Measurements from ENCODE around the gene TNNI3. TPM values are rescaled to one million over a fixed set of nuclear protein-coding genes. Genes with fewer than 3 reads are reported as not detected.
A peak's percentile ranks its signal among the peaks of the same experiment; 100 is the strongest.

TNNI3 gene
- total and polyA plus RNA-seq, 10 of the 15 experiments (the other 5 are each of a cell fraction or from before 2014, with no cell fraction given) = not detected

GRCh38 chr19:55179606-55180484, 22.3 kb upstream of the TNNI3 start, which contains the start of gene SYT5:
Gene SYT5 (minus strand): TSS chr19:55180289. CDS start chr19:55179041, 1,248 bp downstream.
- WGBS (ENCODE audit: insufficient coverage, insufficient replicate concordance, low lambda C conversion rate, missing lambda C conversion rate) = 3% methylated on average over 30 of the region's 68 CpGs
- peaks cover 12% of the 10 kb centered on the region for H3K4me1 ChIP-seq (ENCODE audit: control insufficient read depth, insufficient read depth, low read length)
- no peak for TF ChIP-seq IRF4 (IDR thresholded peaks at IDR 0.05; ENCODE audit: low read depth, low read length)
- no peak for TF ChIP-seq CBFB (IDR thresholded peaks at IDR 0.05; ENCODE audit: low read depth)
- no peak for TF ChIP-seq MLLT1 (IDR thresholded peaks at IDR 0.05)
- no peak for TF ChIP-seq ZSCAN29 (IDR thresholded peaks at IDR 0.05)
- TF ChIP-seq HDAC6 (IDR thresholded peaks at IDR 0.05; ENCODE audit: unreplicated experiment) = no peak
- no peak for TF ChIP-seq NRF1 (conservative IDR thresholded peaks at IDR 0.05; ENCODE audit: low read depth, low read length)
- TF ChIP-seq TARDBP (IDR thresholded peaks at IDR 0.05; ENCODE audit: borderline replicate concordance) = no peak
- TF ChIP-seq RELB (IDR thresholded peaks at IDR 0.05; ENCODE audit: low read depth) = no peak
- no peak for TF ChIP-seq BCL11A (IDR thresholded peaks at IDR 0.05; ENCODE audit: low read depth, low read length)
- no peak for TF ChIP-seq TCF3 (IDR thresholded peaks at IDR 0.05; ENCODE audit: borderline replicate concordance, insufficient read depth, low read depth, low read length)
- TF ChIP-seq IRF5 (IDR thresholded peaks at IDR 0.05; ENCODE audit: borderline replicate concordance) = no peak
- TF ChIP-seq RUNX3 (IDR thresholded peaks at IDR 0.05; ENCODE audit: low read length) = no peak
- TF ChIP-seq SP1 (IDR thresholded peaks at IDR 0.05; ENCODE audit: low read depth, low read length) = no peak
- no peak for TF ChIP-seq MYC (IDR thresholded peaks at IDR 0.05; ENCODE audit: insufficient read depth, insufficient read length, insufficient replicate concordance, low read length, severe bottlenecking)
- TF ChIP-seq FOXM1 (IDR thresholded peaks at IDR 0.05; ENCODE audit: low read depth, low read length) = no peak
- TF ChIP-seq POLR2AphosphoS5 (IDR thresholded peaks at IDR 0.05; ENCODE audit: low read length) = no peak
- TF ChIP-seq RELA (IDR thresholded peaks at IDR 0.05; ENCODE audit: borderline replicate concordance, partially characterized antibody) = no peak
- 0 out of 2 replicates have a peak, but pooled peaks have one; percentile 2 for TF ChIP-seq IKZF1 (conservative IDR thresholded peaks at IDR 0.05)
- no peak for TF ChIP-seq POLR2AphosphoS2 (IDR thresholded peaks at IDR 0.05; ENCODE audit: low read depth, low read length)
- TF ChIP-seq MEF2B (IDR thresholded peaks at IDR 0.05; ENCODE audit: partially characterized antibody, poor library complexity, severe bottlenecking) = peak; percentile 13
- TF ChIP-seq MYB (IDR thresholded peaks at IDR 0.05; ENCODE audit: borderline replicate concordance, low read depth, low read length) = no peak

More at GRCh38 chr19:55179606-55180484, 22.3 kb upstream of the TNNI3 start, which contains the start of gene SYT5:
- in situ Hi-C loops (cut with MboI) (no loop called here), intact Hi-C loops (cut with micrococcal nuclease; ENCODE audit: unreplicated experiment) (no loop called here)
- Histone ChIP-seq H3K9me3 (replicated peaks; ENCODE audit: control insufficient read depth, insufficient read depth, low read length) (no peaks in the 10 kb centered on the region; the same call in 2 of the 3 replicates), H3K36me3 (ENCODE audit: control insufficient read depth in 2 of 2, insufficient read depth in 2 of 2, low read length in 1 of 2) (no peaks in the 10 kb centered on the region), H3K9ac (ENCODE audit: control insufficient read depth, insufficient read depth, low read length) (no peak within 1 kb of the TSS), H3K4me2 (ENCODE audit: control insufficient read depth, insufficient read depth) (peak within 1 kb of the TSS; percentile 77), H3K4me3 (peak within 1 kb of the TSS; percentile 35; the same call in 1 of the 2 replicates), H3K79me2 (ENCODE audit: control insufficient read depth, insufficient read depth, low read length) (no peaks in the 10 kb centered on the region), H4K20me1 (ENCODE audit: control insufficient read depth, insufficient read depth) (no peaks in the 10 kb centered on the region), H3K27ac (ENCODE audit: control insufficient read depth, insufficient read depth) (no peak within 1 kb of the TSS), H2AFZ (ENCODE audit: control insufficient read depth, low read depth, low read length) (peak within 1 kb of the TSS; percentile 61), H3K27me3 (replicated peaks in 1 of 2; ENCODE audit: control insufficient read depth in 2 of 2, insufficient read depth in 2 of 2, low read length in 1 of 2) (no peaks in the 10 kb centered on the region; a peak in 2 of 4 replicates)
- ATAC-seq = peak; percentile 60
- SMC1A ChIA-PET (ENCODE audit: uncharacterized antibody, unreplicated experiment) = interaction anchor here (1.3 kb wide), 1 partner anchor 75 kb away, joined by 3 read pairs; no protein-coding TSS in a partner anchor
- RAD21 ChIA-PET (ENCODE audit: unreplicated experiment) = no interaction called here
- DNase-seq (ENCODE audit: low read depth, low spot score) = no peak
- POLR2A ChIA-PET = interaction anchor here (0.7 kb wide), 1 partner anchor 501 kb away, joined by 3 read pairs; no protein-coding TSS in a partner anchor
- CTCF ChIA-PET = no interaction called here
- BruUV-seq (replicated peaks) = no TSS peak
- FAIRE-seq = no peak

Data from GM12878 (cell line).